Posterior cingulate gyrus (tissue), 11 donors: Measurements from ENCODE around the gene GPC6.

Experiments
- DNase-seq, 10 donors: peaks; one replicate each; pipeline versions ENCODE4 v3.0.0 to v3.0.0-alpha.2; 2020 to 2021; ENCODE audit warnings: mixed read lengths in 3 of 10
- intact Hi-C: fragments of 100-400 bp; cut with DNase I; formaldehyde crosslinking; loops from one replicate; pipeline ENCODE4 v1.15.1; 2023

Gene GPC6

DNA sequence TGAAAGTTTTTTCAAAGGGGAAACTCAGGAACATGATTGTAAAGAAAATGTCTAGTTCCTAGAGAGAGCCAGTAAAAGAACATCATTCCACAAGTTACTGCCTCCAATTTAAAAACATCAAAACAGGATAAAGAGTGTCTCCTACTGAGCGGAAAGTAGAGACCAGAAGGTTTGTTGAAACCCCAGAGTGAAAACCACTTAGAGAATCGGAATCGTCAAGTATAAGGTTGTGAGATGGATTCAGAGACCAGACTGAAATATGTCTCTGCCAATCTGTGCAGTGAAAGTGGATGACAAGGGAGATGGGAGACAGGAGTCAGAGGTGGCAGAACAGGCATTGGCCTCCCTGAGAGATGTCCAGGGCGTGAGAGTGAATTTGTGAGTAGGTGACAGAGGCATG, 133.4 kb downstream of the GPC6 start:
- intact Hi-C loops = no loop called here

DNA sequence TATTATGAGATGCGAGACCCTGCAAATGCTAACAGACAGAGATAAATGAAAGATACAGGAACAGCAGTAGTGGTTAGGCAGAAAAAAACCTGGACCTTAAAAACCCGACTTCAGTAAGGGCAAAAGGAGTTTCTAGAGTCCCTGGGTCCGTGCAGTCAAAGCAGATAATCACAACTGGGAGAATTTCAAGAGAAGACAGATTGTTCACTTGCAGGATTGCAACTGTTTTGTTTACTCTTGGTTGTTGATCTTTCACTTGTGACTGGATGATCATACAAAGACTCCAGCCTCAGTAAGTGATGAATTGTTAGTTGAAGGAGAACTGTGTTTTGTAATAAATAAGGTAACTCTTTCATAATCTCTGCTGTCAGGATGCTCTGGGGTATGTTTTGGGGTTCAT, 135.1 kb downstream of the GPC6 start:
- DNase-seq = no peak
- intact Hi-C loops = no loop called here

More for the DNA sequence above, 133.4 kb downstream of the GPC6 start:
- no peak for DNase-seq

DNA sequence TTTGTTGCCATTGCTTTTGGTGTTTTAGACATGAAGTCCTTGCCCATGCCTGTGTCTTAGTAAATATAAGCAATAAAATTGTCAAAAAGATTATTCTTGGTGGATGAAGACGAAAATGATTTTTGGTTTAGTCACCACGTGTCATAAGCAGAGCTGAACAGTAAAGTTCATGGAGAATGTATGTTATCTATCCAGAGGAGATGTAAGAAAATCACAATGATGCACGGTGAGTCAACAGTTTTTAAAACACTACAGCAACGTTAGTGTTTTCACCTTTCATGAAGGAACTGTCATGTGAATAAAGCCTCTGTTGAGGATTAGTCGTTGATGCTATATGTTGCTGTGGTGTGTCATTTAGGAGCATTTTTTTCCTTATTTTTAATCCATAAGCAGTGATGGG, 137.6 kb downstream of the GPC6 start:
- intact Hi-C loops = no loop called here
- DNase-seq = no peak

DNA sequence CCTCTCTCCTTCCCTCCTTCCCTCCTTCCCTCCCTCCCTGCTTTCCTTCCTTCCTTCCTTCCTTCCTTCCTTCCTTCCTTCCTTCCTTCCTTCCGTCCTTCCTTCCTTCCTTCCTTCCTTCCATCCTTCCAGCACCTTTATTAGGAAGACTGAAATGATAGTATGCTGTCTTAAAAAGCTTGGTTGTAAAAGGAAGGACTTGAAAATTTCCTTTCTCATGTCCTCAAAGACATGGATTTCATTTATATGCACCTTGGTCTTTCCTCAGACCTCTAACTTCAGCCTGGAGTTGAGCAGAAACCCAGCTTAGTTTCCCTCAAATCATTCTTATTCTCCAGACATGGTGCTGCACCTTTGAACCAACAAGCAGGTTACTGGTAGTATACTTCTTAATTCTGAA, 141.7 kb downstream of the GPC6 start:
- no peak for DNase-seq
- intact Hi-C loops = no loop called here

DNA sequence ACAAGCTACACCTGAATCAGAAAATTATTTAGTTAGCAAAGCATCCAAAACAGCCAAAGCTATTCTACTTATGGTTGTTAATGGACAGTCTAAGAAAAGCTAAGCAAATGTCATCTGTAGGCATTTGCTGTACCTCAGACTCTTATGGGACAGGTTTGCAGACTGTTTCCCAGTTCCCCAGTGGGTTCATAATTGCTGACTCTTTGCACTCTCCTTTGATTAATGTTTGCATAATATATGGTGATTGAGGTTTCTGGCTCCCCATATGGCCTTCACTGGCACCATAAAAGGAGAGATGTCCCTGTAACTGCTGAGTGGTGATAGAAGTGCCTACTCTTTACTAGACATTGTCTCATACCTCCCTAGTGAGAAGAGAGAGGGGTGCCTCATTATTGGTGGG, 142.1 kb downstream of the GPC6 start:
- intact Hi-C loops = no loop called here
- no peak for DNase-seq

DNA sequence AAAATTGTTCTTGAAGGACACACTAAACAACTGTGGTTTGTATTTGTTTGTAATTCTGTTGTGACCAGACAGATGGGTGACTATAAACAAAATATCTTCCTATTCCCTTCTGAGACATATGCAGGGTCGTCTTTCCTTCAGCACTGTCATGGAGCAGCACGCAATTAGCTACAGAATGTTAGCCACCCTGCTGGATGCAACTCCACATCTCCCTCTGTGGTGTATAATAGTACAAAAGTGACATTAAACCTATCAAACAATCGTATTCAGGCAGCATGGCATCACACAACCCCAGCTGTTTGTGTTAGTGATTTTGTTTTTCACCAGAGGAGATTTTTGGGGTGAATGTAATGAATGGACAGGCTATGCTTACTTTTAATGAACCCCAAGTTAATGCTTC, 146.2 kb downstream of the GPC6 start:
- no peak for DNase-seq
- intact Hi-C loops = no loop called here

DNA sequence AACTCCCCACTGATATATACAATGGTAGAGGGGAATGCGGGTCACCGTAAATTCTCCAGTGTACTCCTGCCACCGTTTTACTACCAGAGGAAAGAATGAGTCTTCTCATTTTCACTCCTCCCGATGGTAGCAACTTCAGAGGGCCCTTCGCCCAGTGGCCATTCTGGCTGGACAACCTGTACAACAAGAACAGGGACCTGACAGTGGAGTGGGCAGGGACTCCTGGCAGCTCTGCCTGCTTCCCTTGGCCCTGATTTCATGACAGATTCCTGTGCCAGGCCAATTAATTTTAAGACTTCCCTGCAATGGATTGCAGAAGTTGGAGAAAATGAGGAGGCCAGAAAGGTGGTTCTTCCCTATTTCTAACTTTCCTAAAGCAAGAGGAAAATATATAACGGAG, 148.9 kb downstream of the GPC6 start:
- intact Hi-C loops = no loop called here
- peak in 2 of 10 donors; percentile 23 to 61 for DNase-seq

DNA sequence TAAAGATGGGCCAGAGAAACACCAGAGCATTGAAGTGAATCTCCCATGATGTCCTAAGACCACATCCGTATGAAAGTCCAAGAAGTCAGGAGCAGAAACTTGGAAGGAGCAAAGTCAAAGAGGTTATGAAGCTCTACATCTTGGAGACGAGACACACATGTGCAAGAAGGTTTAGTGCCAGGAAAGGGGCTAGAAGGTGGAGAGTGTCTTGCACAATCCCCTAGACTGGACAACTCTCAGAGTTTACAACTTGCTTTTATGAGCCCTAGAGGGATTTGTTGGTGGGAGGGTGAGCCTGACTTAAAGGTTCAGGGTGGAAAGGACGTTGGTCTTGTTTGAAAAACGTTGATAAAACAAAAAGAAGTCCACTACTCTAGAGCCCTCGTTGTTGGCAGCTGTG, 150.6 kb downstream of the GPC6 start:
- DNase-seq = no peak
- intact Hi-C loops = no loop called here

DNA sequence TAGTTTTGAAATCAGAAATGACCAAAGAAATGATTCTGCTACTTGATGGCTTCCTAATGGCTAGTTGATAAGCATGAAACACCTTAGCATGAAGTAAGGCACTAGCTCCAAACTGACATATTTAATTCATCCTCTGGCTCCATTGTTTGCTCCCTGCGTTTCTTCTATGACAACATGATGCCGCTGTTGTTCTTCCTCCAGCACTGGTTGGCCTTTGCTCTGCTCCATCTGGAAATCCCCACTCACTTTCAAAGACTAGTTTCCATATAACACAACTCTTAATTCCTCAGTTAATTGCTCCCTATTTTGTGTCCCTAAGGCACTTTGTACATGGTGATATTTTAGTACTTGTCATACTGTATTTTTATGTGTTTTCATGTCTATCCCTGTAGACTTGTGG, 151.6 kb downstream of the GPC6 start:
- intact Hi-C loops = no loop called here
- DNase-seq = no peak

DNA sequence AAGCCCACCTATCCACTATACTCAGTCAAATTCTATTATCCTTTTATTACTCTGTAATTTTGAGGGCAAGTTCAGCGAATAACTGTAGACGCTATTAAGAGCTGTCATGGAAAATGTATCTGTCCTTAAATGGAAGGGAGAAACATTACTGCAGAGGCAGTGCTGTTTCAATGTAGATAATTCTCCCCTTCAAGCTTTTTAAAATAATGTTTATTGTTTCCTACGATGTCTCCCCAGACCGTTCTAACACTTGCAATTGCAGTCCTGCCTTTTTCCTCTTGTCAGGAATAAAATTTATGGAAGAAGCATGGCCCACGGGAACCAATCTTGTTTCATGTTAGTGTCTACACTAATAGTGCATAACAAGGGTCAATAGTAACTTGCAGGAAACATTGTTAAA, 159.5 kb downstream of the GPC6 start:
- intact Hi-C loops = no loop called here
- no peak for DNase-seq

DNA sequence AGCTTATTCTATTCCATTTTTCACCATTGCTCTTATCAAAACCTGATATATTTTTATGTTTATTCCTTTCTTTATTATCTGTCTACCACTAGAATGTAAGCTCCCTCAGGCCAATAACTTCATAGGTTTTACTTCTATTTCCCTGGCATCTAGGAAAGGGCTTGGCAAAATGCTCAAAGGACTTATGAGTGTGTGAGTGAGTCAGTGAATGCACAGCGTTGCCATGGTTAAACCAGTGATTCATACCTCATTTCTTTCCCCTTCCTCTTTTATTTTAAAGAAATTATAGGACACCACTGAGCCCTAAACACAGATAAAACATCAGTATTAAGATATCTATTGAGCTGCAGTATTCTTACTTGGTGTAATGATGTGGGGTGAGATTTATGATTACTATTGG, 162.1 kb downstream of the GPC6 start:
- intact Hi-C loops = no loop called here
- DNase-seq = no peak

DNA sequence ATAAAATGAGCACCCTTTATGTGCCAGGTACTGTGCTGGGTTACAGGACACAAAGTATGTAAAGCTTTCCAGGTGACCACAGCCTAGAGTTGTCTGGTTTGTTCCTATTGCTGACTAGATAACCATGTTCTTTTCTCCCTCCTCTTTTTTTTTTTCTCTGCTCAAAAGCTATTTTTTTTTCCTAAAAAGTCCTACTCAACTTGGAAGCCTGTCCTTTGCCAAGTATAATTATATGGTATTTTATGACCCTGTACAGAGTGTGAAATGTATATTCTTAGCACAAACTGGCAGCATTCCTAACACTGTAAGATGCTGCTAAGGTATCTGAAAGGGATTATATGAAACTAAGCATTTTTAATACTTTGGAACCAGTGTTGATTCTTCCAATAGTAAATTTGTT, 171.0 kb downstream of the GPC6 start:
- intact Hi-C loops = no loop called here
- no peak for DNase-seq

DNA sequence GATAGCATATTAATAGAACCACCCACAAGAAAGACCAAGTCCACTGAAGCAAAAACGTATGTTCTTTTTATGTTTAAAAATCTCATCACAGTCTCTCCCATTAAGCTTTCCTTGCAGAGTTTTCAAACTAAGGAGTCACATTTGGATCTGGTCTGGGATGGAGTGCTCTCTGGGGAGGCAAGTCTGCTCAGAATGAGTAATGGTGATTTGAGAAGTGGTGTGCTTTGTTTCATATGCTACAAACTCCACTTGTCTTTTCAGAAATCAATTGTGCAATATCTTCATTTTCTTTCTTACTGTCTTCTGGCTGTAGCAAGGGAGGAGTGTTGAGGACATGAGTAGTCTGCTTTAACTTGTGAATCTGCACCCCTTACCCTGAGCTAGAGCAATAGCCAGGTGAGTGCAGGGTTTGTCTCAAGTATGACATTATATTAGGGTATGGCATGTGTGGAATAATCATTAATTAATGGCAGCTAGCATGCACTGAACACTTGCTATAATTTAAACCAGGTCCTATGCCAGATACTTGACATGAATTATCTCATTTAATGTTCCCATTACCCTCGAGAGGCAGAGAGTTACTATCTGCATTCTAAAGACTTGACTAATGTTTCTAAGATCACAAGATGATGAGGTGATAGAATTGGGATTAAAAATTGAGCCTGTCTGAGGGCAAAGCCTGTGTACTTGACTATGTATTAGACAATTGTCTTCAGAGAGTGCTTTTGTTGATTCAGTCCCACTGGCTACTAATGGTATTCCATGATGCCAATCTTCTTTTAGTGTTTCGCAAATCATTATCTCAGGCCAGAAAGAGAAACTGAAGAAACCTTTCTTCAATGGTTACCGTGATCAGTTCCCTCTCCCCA, 171.8 kb downstream of the GPC6 start:
- intact Hi-C loops = no loop called here
- DNase-seq = no peak

DNA sequence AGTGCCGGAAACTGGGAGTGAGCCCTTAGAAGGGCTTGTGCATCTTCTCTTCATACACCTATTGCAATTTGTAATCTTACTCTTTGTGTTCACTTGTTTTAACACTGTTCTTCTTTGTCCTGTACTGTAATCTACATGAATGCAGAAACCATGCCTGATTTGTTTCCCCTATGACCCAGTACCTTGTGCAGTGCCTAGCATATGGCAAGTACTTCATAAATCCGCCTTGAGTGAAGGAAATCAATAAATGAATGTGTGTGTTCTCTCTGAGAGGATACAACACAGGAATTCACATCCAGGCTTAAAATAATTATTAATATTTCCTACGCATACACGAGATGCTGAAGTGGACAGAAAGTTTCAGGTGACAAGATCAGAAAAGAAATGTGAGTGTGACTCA, 172.6 kb downstream of the GPC6 start:
- no peak for DNase-seq
- intact Hi-C loops = no loop called here

DNA sequence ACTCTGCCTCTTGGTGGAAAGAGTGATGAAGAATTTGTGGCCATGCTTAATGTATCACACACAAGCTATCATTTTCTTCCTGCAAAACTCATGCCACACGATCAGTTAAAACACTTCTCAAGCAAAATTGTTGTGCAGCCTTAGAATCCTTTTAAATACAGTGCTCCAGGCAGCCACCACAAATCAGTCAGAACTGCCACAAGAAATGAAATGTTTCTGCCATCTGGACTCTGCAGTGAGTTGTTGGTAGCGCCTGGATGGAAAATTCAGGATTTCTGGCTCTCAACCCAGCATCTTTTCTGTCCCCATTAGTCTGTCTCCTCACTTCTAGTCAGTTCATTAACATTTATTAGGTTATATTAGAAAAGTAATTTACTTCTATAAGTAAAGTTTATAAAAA, 179.5 kb downstream of the GPC6 start:
- intact Hi-C loops = no loop called here
- DNase-seq = no peak

DNA sequence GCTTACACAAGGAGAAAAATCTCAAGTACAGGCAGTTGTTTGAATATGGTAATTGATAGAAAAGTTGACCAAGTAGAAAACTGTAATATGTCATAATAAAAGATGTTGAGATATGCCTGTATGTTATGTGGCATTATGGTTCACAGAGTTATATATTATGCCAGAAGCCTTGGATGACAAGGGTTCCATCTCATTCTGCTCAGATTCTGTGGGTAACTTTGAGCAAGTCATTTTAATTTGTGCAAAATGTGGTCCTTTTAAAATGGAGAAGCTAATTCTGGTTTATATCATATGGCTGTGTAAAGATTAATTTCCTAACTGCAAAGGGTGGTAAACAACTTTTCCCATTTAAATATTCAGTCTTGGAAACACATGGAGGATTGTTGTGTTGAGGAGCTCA, 180.9 kb downstream of the GPC6 start:
- intact Hi-C loops = no loop called here
- no peak for DNase-seq

DNA sequence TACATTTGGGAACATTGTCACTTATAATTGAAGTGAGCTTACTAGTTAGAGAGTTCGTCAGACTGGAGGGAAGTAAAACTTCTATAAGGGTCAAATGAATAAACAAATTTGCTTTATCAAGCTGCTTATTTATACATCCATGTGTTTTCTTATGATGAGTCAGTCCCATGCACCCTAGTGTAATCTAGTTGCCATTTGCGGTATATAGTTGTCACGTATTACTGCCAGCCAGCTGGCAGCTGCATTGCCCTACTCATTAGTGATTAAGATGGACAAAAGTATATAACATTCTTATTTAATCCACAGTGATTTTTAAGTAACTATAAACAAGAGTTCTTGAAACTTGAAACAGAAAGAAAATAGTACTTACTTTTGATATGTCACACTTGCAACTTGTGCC, 182.4 kb downstream of the GPC6 start:
- DNase-seq = no peak
- intact Hi-C loops = no loop called here

DNA sequence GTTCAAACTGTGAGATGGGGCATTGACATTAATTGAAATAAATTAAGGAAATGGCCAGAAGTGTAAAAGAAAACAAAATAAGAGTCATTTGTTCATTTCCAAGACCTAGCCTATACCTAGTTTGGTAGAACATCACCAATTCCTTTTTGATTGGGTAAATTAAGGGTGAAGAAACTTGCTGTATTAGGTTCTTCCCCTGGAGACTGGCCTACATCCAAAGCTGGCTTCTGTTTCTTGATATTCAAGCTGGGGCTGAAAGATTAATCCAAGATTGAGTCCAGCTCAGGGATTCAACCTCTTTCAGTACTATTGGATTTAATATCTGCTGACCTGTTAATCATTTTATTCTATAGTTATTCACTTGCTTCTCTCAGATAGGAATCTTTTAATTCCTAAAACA, 183.2 kb downstream of the GPC6 start:
- DNase-seq = no peak
- intact Hi-C loops = no loop called here

DNA sequence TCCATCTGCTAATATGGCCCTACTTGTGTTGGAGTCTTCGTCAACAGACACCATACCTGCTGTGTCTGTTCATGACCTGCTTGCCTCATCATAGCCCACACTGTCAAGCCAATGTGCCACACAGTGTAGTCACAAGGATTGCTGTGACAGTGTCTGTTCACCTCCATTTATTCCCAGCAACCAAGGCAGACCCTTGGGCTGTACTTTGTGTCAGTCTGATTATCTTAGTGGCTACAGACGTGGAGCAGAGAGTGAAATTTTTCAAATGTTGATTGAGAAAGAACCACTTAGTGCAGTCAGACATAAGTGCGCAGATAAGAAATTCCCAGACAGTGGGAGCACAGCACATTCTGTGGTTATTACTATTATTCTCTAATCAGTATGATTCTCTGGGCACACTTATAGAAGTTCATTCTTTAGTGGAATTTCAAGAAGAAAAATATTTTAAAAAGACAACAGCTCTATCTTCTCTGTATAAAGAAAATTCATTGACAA, 184.6 kb downstream of the GPC6 start:
- intact Hi-C loops = no loop called here
- DNase-seq = no peak

DNA sequence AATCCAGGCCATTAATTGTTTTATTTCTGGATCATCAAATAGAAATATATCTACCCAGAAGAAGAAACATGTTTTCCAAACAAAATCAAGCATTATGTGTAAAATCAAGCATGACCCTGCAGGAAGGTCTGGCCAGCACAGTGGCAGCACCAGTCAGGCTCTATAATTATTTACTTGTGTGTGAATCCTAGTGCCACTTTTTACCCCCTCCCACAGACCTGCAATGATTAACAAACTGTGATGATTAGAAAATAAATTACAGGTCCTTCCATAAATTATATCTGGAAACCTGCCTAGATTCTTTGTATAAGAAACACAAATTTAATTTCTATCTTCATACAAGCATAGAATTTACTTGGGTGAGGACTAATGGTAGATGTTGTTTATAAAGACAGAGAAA, 186.1 kb downstream of the GPC6 start:
- no peak for DNase-seq
- intact Hi-C loops = no loop called here

DNA sequence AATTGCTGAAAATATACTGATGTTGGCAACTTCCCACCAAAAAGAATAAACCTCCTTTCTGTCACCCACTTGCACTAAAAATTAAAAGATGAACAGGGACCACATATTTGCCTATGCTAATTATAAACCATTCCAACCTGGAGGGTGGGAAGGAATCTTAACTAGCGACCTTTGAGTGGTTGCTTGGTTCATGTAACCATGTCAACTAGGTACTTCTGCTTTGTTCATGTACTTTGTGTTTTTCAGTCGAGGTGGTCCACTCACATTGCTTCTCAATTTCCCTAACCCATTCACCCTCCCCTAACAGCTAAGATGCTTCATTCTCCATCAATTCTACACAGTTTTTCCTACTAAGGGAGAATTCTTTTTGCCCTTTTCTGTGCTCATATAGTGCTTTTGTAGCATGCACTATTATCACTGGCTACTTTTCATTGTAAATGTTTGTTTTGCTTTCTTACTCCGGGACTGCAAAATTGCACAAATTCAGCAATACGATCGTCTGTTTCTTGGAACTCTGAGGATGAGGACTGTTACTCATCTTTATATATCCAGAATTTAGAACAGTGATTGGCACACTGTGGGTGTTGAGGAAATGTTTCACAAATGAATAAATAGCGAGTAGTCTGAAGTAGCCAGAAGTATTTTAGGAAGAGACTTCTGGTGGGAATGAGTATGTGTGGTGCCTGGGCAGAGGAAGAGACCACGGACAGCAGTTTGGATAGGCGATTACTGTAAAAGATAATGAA, 187.5 kb downstream of the GPC6 start:
- intact Hi-C loops = no loop called here

DNA sequence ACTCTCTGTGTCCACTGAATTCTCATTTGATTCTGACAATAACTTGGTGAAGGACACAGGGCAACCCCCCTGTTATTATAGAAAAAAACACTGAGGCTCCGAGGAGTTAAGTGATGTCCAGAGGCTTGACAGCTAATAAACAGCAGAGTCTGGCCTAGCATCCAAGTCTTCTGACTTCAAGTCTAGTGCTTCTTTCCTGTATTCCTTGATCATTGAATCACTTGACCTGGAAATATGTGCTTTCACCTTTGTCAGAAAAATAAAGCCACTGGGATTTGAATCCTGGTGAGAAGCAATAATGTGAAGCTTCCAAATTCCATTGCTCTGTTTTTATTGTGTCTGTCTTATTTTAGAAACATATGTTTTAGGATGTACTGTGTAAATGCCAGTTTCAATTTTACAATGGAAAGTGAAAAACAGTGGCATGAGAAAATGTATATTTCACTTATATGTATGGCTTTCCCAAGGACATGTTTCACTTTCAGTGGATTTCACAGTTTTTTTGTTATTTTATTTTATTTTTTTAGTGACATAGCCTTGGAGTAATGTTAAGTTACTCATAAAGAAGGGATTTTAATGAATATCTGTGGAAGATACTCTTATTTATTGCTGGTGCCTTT, 190.2 kb downstream of the GPC6 start:
- intact Hi-C loops = no loop called here
- DNase-seq = no peak

More for the DNA sequence above, 187.5 kb downstream of the GPC6 start:
- DNase-seq = no peak
